A204.1 (cell line): ENCODE measurements around the gene NPTXR.
A peak's percentile ranks its signal among the peaks of the same experiment; 100 is the strongest.

ENCODE experiments used
- FAIRE-seq: peaks from 2 replicates; lab custom pipeline; 2012; peaks lifted over from hg19 to GRCh38; lab: Jason Lieb, UNC

NPTXR gene

GRCh38 chr22:38843657-38844314 lies at the start of gene NPTXR:
NPTXR (minus strand) TSS chr22:38844028.
- FAIRE-seq = no peak

GRCh38 chr22:38891256-38891655 lies 47.4 kb upstream of the NPTXR start:
- FAIRE-seq = no peak

GRCh38 chr22:38890377-38890776 lies 46.5 kb upstream of the NPTXR start:
- no peak for FAIRE-seq

GRCh38 chr22:38886333-38886732 lies 42.5 kb upstream of the NPTXR start:
- FAIRE-seq = no peak

- no peak for FAIRE-seq
Observed at GRCh38 chr22:38882972-38883622, 39.3 kb upstream of the NPTXR start.

- FAIRE-seq = no peak
Observed at GRCh38 chr22:38881997-38882879, 38.4 kb upstream of the NPTXR start.

GRCh38 chr22:38881464-38881871 lies 37.6 kb upstream of the NPTXR start:
- no peak for FAIRE-seq

GRCh38 chr22:38879961-38880360 lies 36.1 kb upstream of the NPTXR start:
- FAIRE-seq = no peak

- no peak for FAIRE-seq
Observed at GRCh38 chr22:38879108-38879729, 35.4 kb upstream of the NPTXR start.

- no peak for FAIRE-seq
Observed at GRCh38 chr22:38878001-38878400, 34.2 kb upstream of the NPTXR start.

GRCh38 chr22:38874529-38875222 lies 30.8 kb upstream of the NPTXR start:
- no peak for FAIRE-seq

GRCh38 chr22:38873469-38874411 lies 29.9 kb upstream of the NPTXR start:
- FAIRE-seq = no peak

- FAIRE-seq = peak; percentile 84
Observed at GRCh38 chr22:38872831-38873248, 29.0 kb upstream of the NPTXR start.

GRCh38 chr22:38872172-38872830 lies 28.5 kb upstream of the NPTXR start, which contains the start of gene CBX6:
CBX6 (minus strand) TSS chr22:38872216; CDS start chr22:38872190, 26 bp downstream.
- FAIRE-seq = no peak

- no peak for FAIRE-seq
Observed at GRCh38 chr22:38871360-38872171, 27.7 kb upstream of the NPTXR start.

- no peak for FAIRE-seq
Observed at GRCh38 chr22:38870791-38871359, 27.0 kb upstream of the NPTXR start.

GRCh38 chr22:38870312-38870741 lies 26.5 kb upstream of the NPTXR start:
- peak; percentile 99 for FAIRE-seq

- no peak for FAIRE-seq
Observed at GRCh38 chr22:38869663-38870062, 25.8 kb upstream of the NPTXR start.

- no peak for FAIRE-seq
Observed at GRCh38 chr22:38868886-38869381, 25.1 kb upstream of the NPTXR start.
